ENCODE data around the gene ALDH1L1.

The ALDH1L1 gene

DNA sequence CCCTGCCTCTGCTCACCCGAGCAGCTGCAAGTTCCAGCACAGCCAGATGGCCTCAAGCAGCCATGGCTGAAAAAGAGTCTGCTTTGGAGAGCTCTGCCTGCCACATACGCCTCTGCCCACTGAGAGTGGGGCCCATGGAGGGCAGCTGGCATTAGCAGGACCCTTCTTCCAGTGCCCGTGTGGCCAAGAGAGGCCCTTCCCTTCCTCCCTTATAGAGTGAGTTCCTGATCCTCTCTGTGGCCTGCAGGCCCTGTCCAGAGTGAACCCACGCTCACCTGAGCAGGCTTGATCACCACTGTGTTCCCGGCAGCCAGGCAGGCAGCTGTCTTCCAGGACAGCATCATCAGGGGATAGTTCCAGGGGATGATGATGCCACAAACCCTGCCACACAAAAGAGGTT lies 55.0 kb downstream of the ALDH1L1 start:
- Histone ChIP-seq H3K4me1 (ENCODE audit: insufficient read depth, low read length) (no peaks in the 10 kb centered on the region), H3K4me3 (ENCODE audit: low read length) (no peak overlapping the region), H3K27me3 (ENCODE audit: insufficient read depth, low read length) (peaks cover 18% of the 10 kb centered on the region), H3K36me3 (ENCODE audit: insufficient read depth, low read length) (no peaks in the 10 kb centered on the region), H3K9me3 (ENCODE audit: low read length) (no peaks in the 10 kb centered on the region), H2AFZ (ENCODE audit: low read depth, low read length) (no peak overlapping the region)

DNA sequence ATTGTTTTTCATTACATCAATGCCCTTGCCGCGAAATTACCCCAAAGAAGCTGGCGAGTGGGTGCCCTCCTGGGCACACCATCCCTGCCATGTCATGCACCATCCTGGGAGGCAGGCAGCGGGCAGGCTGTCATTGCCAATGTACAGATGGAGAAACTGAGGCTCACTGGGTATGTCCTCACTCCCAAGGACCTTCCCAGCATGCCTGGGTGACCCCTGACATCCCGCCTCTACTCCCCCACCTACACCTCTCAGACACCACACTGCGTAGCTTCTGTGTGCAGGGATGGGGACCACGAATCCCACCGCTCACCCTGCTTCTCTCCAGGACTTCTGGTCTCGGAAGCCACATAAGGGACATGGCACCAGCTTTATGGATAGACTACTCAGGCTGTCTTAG lies 55.5 kb downstream of the ALDH1L1 start:
- Histone ChIP-seq H3K27me3 (ENCODE audit: insufficient read depth, low read length) (peaks cover 16% of the 10 kb centered on the region), H3K4me1 (ENCODE audit: insufficient read depth, low read length) (no peaks in the 10 kb centered on the region), H3K9me3 (ENCODE audit: low read length) (no peaks in the 10 kb centered on the region), H2AFZ (ENCODE audit: low read depth, low read length) (no peak overlapping the region), H3K36me3 (ENCODE audit: insufficient read depth, low read length) (no peaks in the 10 kb centered on the region), H3K4me3 (ENCODE audit: low read length) (no peak overlapping the region)

DNA sequence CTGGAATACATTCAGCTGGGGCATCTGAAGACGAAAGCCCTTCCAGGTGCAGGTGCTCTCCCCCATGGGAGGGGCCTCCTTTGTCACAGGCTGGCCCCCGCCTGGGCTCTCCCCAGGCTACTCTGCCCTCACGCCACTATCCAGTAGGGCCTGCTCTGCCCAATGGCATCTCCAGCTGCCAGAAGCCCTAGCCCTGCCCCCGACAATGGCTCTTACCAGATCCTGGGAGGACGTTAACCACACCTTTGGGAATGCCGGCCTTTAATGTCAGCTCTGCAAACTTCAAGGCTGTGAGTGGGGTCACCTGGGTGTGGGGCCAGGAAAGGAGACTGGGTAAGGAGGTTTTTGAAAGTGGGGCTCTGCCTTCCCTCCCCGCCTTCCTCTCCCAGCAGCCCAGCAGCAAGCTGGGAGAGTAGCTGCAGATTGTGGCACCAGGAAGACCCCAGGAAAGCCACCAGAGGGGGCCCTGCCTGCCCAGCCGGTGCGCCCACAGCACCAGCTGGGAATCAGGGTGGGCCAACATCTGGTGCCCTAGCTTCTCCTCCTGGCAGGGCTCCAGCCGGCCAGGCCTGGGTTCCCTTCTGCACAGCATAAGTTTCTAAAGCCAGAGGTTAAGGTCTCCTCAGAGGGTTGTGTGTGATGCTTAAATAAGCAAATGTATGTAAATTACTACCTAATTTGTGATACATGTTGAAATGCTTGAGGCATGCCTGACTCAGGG lies 56.1 kb downstream of the ALDH1L1 start:
- Histone ChIP-seq H3K4me3 (ENCODE audit: low read length) (no peak overlapping the region), H3K9me3 (ENCODE audit: low read length) (no peaks in the 10 kb centered on the region), H2AFZ (ENCODE audit: low read depth, low read length) (no peak overlapping the region), H3K4me1 (ENCODE audit: insufficient read depth, low read length) (no peaks in the 10 kb centered on the region), H3K36me3 (ENCODE audit: insufficient read depth, low read length) (no peaks in the 10 kb centered on the region), H3K27me3 (ENCODE audit: insufficient read depth, low read length) (peaks cover 15% of the 10 kb centered on the region)

DNA sequence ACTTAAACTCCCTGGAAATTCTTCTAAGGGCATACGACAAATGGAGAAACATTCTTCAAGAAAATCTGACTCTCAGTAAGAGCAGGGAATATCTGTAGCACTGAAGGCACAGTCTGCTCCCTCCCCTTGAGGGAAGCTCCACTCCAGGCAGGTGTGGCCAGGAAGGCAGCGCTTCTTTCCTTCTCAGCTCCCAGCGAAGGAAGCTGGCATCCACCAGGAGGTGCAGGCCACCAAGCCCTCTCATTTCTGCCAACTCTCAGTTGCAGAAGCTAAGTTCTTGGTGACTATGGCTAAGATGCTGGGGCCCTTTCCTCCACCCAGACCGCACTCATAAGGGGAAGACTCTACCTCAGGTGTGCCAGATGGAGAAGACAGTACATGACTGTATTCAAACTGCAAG lies 58.8 kb downstream of the ALDH1L1 start:
- Histone ChIP-seq H3K9me3 (ENCODE audit: low read length) (peaks cover 2% of the 10 kb centered on the region), H3K36me3 (ENCODE audit: insufficient read depth, low read length) (no peaks in the 10 kb centered on the region), H2AFZ (ENCODE audit: low read depth, low read length) (no peak overlapping the region), H3K27me3 (ENCODE audit: insufficient read depth, low read length) (peaks cover 19% of the 10 kb centered on the region), H3K4me1 (ENCODE audit: insufficient read depth, low read length) (no peaks in the 10 kb centered on the region), H3K4me3 (ENCODE audit: low read length) (no peak overlapping the region)

DNA sequence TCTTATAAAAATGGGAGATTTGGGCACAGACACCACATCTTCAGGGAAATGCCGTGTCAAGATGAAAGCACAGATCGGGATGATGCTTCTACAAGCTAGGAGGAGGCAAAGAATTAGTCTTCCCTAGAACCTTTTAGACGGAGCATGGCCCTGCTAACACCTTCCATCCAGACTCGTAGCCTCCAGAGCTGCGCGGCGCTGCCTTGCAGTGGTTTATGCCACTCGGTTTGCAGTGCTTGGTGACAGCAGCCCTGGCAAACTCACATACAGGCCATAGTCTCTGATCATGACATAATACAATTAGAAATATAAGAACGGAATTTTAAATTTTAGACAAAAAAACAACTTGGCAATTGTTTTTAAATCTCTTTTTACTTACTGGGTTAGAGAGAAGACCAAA lies 59.3 kb downstream of the ALDH1L1 start:
- Histone ChIP-seq H3K4me3 (ENCODE audit: low read length) (no peak overlapping the region), H3K4me1 (ENCODE audit: insufficient read depth, low read length) (no peaks in the 10 kb centered on the region)

DNA sequence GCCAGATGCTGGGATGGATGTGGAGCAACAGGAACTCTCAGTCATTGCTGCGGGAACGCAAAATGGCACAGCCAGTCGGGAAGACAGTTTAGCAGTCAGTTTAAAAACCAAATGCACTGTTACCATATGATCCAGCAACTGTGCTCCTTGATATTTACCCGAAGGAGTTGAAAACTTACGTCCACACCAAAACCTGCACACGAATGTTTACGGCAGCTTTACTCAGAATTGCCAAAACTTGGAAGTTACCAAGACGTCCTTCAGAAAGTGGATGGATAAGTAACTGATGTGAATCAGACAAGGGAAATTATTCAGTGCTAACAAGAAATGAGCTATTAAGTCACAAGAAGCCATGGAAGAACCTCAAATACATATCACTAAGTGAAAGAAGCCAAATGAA lies 60.4 kb downstream of the ALDH1L1 start:
- no peaks in the 10 kb centered on the region for H3K36me3 ChIP-seq (ENCODE audit: insufficient read depth, low read length)
- H3K27me3 ChIP-seq (ENCODE audit: insufficient read depth, low read length): peaks cover 15% of the 10 kb centered on the region
- H3K4me1 ChIP-seq (ENCODE audit: insufficient read depth, low read length): no peaks in the 10 kb centered on the region
- no peak overlapping the region for H2AFZ ChIP-seq (ENCODE audit: low read depth, low read length)
- H3K9me3 ChIP-seq (ENCODE audit: low read length): peaks cover 2% of the 10 kb centered on the region
- H3K4me3 ChIP-seq (ENCODE audit: low read length): no peak overlapping the region

More for the DNA sequence above, 59.3 kb downstream of the ALDH1L1 start:
- H3K27me3 ChIP-seq (ENCODE audit: insufficient read depth, low read length): peaks cover 19% of the 10 kb centered on the region
- peaks cover 2% of the 10 kb centered on the region for H3K9me3 ChIP-seq (ENCODE audit: low read length)
- no peak overlapping the region for H2AFZ ChIP-seq (ENCODE audit: low read depth, low read length)
- H3K36me3 ChIP-seq (ENCODE audit: insufficient read depth, low read length): no peaks in the 10 kb centered on the region

DNA sequence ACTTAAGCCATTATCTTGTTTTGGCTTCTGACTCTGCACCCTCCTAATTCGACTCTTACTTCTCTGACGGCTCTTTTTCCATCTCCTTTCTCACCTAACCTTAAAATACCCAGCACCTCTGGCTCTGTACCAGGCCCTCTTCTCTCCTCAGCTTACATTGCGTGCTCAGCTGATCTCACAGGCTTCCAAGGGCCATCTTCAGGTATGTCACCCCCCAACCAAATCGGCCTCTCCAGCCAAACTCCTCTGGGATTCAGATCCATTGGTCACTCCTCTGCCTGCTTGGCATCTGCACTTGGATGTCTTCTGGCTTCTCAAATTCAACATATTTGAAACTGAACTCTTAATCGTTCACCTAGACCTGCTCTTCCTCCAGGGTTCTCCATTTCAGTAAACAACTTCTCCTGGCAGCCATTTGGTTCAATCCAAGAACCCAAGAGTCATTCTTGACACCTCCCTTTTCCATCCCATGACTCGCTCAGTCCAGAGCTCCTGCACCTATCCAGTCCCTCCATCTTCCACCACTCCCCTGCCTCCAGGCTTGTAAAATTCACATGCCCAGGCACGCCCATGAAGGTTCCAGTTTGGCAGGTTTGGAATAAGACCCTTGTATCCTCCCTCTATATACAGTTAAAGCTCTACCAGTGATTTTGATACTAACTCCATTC lies 61.2 kb downstream of the ALDH1L1 start:
- peaks cover 2% of the 10 kb centered on the region for H3K9me3 ChIP-seq (ENCODE audit: low read length)
- H2AFZ ChIP-seq (ENCODE audit: low read depth, low read length): no peak overlapping the region
- no peaks in the 10 kb centered on the region for H3K4me1 ChIP-seq (ENCODE audit: insufficient read depth, low read length)
- peaks cover 7% of the 10 kb centered on the region for H3K27me3 ChIP-seq (ENCODE audit: insufficient read depth, low read length)
- no peak overlapping the region for H3K4me3 ChIP-seq (ENCODE audit: low read length)
- H3K36me3 ChIP-seq (ENCODE audit: insufficient read depth, low read length): no peaks in the 10 kb centered on the region

DNA sequence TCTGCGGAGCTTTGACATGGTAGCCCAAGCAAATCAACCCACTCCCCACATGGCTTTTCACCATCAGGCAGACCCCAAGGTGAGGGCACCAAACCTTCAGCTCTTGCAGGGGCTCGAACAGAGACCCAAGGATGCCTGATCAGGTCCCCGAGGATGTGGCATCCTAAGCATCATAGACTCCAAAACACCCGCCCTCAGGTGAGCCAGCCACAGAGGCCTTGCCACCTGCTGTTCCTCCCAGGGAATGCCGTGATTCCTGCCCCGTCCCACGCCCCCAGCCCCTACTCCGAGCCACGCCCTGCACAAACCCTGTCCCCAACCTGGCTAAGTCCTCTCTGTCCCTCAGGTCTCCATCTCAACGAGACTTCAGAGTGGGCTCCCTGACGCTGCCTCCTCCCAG lies 61.8 kb downstream of the ALDH1L1 start:
- no peaks in the 10 kb centered on the region for H3K4me1 ChIP-seq (ENCODE audit: insufficient read depth, low read length)
- H3K4me3 ChIP-seq (ENCODE audit: low read length): no peak overlapping the region
- no peak overlapping the region for H2AFZ ChIP-seq (ENCODE audit: low read depth, low read length)
- peaks cover 2% of the 10 kb centered on the region for H3K9me3 ChIP-seq (ENCODE audit: low read length)
- H3K27me3 ChIP-seq (ENCODE audit: insufficient read depth, low read length): peaks cover 4% of the 10 kb centered on the region
- no peaks in the 10 kb centered on the region for H3K36me3 ChIP-seq (ENCODE audit: insufficient read depth, low read length)

DNA sequence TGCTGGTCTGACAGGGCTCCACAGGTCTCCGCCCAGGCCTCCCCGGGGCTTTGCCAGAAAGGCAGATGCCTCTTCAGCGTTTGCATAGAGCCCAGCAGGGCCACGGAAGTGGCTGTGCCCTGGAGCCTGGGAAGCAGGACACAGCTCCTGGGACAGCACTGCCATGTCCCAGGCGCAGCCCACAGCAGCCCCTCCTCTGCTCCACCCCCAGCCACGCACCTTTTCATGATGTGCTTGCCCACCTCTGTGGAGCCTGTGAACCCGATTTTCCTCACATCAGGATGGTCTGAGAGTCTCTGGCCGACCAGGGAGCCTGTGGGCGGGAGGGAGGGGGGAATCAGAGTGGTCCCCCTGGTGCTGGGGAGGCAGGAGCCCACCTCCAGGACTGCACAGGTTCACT lies 62.6 kb downstream of the ALDH1L1 start:
- peaks cover 4% of the 10 kb centered on the region for H3K4me1 ChIP-seq (ENCODE audit: insufficient read depth, low read length)
- H3K4me3 ChIP-seq (ENCODE audit: low read length): no peak overlapping the region
- H2AFZ ChIP-seq (ENCODE audit: low read depth, low read length): no peak overlapping the region
- H3K36me3 ChIP-seq (ENCODE audit: insufficient read depth, low read length): no peaks in the 10 kb centered on the region
- H3K9me3 ChIP-seq (ENCODE audit: low read length): peaks cover 2% of the 10 kb centered on the region
- peaks cover 4% of the 10 kb centered on the region for H3K27me3 ChIP-seq (ENCODE audit: insufficient read depth, low read length)

DNA sequence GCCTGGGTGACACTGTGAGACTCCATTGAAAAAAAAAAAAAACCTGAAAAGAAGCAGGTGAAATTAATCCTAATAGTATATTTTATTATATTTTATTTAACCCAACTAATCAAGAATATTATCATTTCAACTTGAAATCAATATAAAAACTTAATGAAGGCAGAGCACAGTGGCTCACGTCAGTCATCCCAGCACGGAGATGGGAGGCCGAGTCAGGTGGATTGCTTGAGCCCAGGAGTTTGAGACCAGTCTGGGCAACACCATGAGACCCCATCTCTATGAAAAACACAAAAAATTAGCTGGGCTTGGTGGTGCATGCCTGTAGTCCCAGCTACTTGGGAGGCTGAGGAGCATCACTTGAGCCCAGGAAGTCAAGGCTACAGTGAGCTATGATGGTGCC lies 63.2 kb downstream of the ALDH1L1 start:
- peaks cover 2% of the 10 kb centered on the region for H3K9me3 ChIP-seq (ENCODE audit: low read length)
- peaks cover 4% of the 10 kb centered on the region for H3K27me3 ChIP-seq (ENCODE audit: insufficient read depth, low read length)
- no peak overlapping the region for H2AFZ ChIP-seq (ENCODE audit: low read depth, low read length)
- H3K4me3 ChIP-seq (ENCODE audit: low read length): no peak overlapping the region
- peaks cover 6% of the 10 kb centered on the region for H3K4me1 ChIP-seq (ENCODE audit: insufficient read depth, low read length)
- H3K36me3 ChIP-seq (ENCODE audit: insufficient read depth, low read length): no peaks in the 10 kb centered on the region

DNA sequence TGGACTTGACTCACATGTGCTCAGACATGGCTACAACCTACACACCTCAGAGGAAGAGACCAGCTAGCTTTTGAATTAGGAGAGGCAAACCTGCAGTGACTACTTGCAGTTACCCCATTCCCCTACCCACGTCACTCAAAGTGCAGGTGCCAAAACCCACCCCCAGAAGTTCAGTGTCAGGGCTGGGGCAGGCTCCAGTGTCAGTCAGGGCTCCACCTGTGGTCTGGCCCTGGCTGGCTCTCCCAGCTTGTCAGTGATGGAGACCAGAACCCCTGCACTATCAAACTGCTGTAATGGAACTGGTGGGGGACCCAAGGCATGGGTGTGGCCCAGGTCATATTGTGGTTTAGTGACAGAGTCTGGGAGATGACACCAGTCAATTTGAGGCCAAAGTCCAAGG lies 63.9 kb downstream of the ALDH1L1 start:
- Histone ChIP-seq H3K9me3 (ENCODE audit: low read length) (peaks cover 2% of the 10 kb centered on the region), H3K36me3 (ENCODE audit: insufficient read depth, low read length) (no peaks in the 10 kb centered on the region), H3K4me3 (ENCODE audit: low read length) (no peak overlapping the region), H3K27me3 (ENCODE audit: insufficient read depth, low read length) (peaks cover 4% of the 10 kb centered on the region), H3K4me1 (ENCODE audit: insufficient read depth, low read length) (peaks cover 6% of the 10 kb centered on the region), H2AFZ (ENCODE audit: low read depth, low read length) (no peak overlapping the region)

DNA sequence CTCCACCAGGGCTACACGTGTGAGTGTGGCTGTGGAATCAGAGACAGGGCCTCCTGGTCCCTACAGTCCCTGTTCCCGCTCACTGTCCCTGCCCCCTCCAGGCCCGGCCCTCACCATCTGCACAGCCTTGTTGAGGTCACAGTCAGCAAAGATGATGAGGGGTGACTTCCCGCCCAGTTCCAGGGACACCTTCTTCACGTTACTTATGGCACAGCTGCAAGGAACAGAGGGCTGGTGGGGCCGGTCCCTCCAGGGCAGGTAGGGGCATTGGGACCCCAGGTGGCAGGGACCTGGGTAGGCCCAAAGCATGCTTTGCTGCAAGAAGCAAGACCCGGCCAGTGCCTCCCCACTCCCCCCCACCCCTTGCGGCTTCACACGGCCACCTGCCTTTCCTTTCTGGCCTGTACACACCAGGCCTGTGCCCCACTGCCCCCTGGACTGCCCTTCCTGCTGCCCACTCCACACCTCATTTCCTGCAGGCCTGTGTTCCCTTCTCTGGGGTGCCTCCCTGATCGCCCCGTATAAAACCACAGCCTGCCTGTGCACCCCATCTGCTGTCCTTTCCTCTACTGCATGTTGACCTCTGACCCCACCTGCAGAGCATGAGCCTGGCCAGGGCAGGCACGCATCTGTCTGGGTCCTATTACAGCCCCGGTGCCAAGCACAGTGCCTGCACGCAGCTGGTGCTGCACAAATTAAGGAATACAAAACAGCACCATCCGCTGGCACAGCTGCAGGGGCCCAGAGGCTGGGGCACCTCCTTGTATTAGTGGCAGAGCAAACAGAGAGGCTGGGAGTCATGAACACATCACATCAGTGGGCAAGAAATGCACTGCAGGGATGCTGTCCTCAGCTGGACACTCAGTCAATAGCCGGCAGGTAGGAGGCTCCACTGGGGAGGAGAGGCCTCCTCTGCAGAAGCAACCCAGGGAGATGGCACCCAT lies 65.7 kb downstream of the ALDH1L1 start:
- no peak overlapping the region for H2AFZ ChIP-seq (ENCODE audit: low read depth, low read length)
- no peaks in the 10 kb centered on the region for H3K36me3 ChIP-seq (ENCODE audit: insufficient read depth, low read length)
- peaks cover 6% of the 10 kb centered on the region for H3K4me1 ChIP-seq (ENCODE audit: insufficient read depth, low read length)
- peaks cover 4% of the 10 kb centered on the region for H3K27me3 ChIP-seq (ENCODE audit: insufficient read depth, low read length)
- H3K9me3 ChIP-seq (ENCODE audit: low read length): peaks cover 2% of the 10 kb centered on the region
- H3K4me3 ChIP-seq (ENCODE audit: low read length): no peak overlapping the region
